H1 (cell line): ENCODE results near the gene ZHX3. TPM values are rescaled to one million over a fixed set of nuclear protein-coding genes. Genes with fewer than 3 reads are reported as not detected.

Experiments used
- CTCF ChIA-PET: fragments of 300-600 bp; sonication (Branson Sonifier 250); formaldehyde crosslinking; loops from one replicate; lab custom pipeline; 2021; ENCODE audit not compliant: partially characterized antibody; lab: Charles Lee
- POLR2A ChIA-PET: fragments of 300-600 bp; sonication (Branson Sonifier 250); formaldehyde crosslinking; loops from one replicate; lab custom pipeline; 2021; ENCODE audit warnings: inconsistent platforms; ENCODE audit not compliant: partially characterized antibody; lab: Charles Lee
- DNase-seq, 2 experiments: peaks; one replicate each; pipeline versions ENCODE4 v3.0.0 to v3.0.0-alpha.2; 2010 to 2022; ENCODE audit warnings: low spot score in 2 of 2, low read depth in 1 of 2, mixed read lengths in 1 of 2
- FAIRE-seq: peaks from 2 replicates; lab custom pipeline; 2011; peaks lifted over from hg19 to GRCh38; lab: Jason Lieb, UNC
- H2AFZ ChIP-seq: 2 replicates; pipeline ENCODE4 v1.8.1; 2012; ENCODE audit warnings: low read length, inconsistent platforms
- H2AK5ac ChIP-seq: 2 replicates; pipeline ENCODE4 v1.6.1; 2013; ENCODE audit warnings: low read depth, low read length
- H2BK120ac ChIP-seq: replicated peaks from 2 replicates; pipeline ENCODE3; 2013; ENCODE audit warnings: low read depth, low read length, inconsistent platforms
- H2BK12ac ChIP-seq: 2 replicates; pipeline ENCODE4 v1.6.1; 2013; ENCODE audit warnings: low read depth, low read length
- H2BK15ac ChIP-seq: 2 replicates; pipeline ENCODE4 v1.6.1; 2013; ENCODE audit warnings: low read length
- H2BK20ac ChIP-seq: 2 replicates; pipeline ENCODE4 v1.6.1; 2013; ENCODE audit warnings: low read length
- H2BK5ac ChIP-seq: 2 replicates; pipeline ENCODE4 v1.6.1; 2013; ENCODE audit warnings: low read depth, low read length
- H3K14ac ChIP-seq: 2 replicates; pipeline ENCODE4 v1.6.1; 2013; ENCODE audit warnings: inconsistent platforms; ENCODE audit not compliant: insufficient read length
- H3K18ac ChIP-seq: 2 replicates; pipeline ENCODE4 v1.6.1; 2013; ENCODE audit warnings: low read length; ENCODE audit errors: extremely low read depth
- H3K23ac ChIP-seq: 2 replicates; pipeline ENCODE4 v1.6.1; 2013; ENCODE audit warnings: inconsistent platforms; ENCODE audit not compliant: insufficient read length
- H3K23me2 ChIP-seq: 2 replicates; pipeline ENCODE4 v1.6.1; 2013; ENCODE audit warnings: low read depth, low read length
- H3K27ac ChIP-seq: 2 replicates; pipeline ENCODE4 v1.6.1; 2011; ENCODE audit warnings: low read depth, low read length, inconsistent platforms
- H3K27me3 ChIP-seq, 4 experiments: replicated peaks in 1 of 4; 1 replicate in 1 of 4; 2 replicates in 3 of 4; pipeline versions ENCODE4 v1.6.1 to v1.8.1; 2011 to 2013; ENCODE audit warnings: low read length in 3 of 4, mild to moderate bottlenecking in 3 of 4, inconsistent platforms in 2 of 4, mixed read lengths in 2 of 4, moderate library complexity in 1 of 4; ENCODE audit not compliant: control insufficient read depth in 3 of 4, insufficient read depth in 3 of 4; ENCODE audit errors: extremely low read depth in 1 of 4
- H3K36me3 ChIP-seq, 4 experiments: 2 replicates each; pipeline versions ENCODE4 v1.6.1 to v1.8.1; 2011 to 2013; ENCODE audit warnings: mild to moderate bottlenecking in 4 of 4, low read length in 3 of 4, moderate library complexity in 2 of 4, control low read depth in 1 of 4, inconsistent platforms in 1 of 4; ENCODE audit not compliant: insufficient read depth in 4 of 4, control insufficient read depth in 2 of 4
- H3K4ac ChIP-seq: replicated peaks from 2 replicates; pipeline ENCODE3; 2013; ENCODE audit warnings: low read length, low read depth, mixed read lengths, inconsistent platforms; ENCODE audit not compliant: insufficient read length
- H3K4me1 ChIP-seq, 4 experiments: replicated peaks in 1 of 4; 1 replicate in 1 of 4; 2 replicates in 3 of 4; pipeline versions ENCODE4 v1.6.1 to v1.8.1; 2011 to 2013; ENCODE audit warnings: low read length in 3 of 4, inconsistent platforms in 2 of 4, mixed read lengths in 1 of 4; ENCODE audit not compliant: insufficient read depth in 4 of 4, control insufficient read depth in 3 of 4
- H3K4me2 ChIP-seq, 2 experiments: 2 replicates each; pipeline versions ENCODE4 v1.6.1 to v1.8.1; 2011 to 2013; ENCODE audit warnings: low read depth in 2 of 2, low read length in 2 of 2, control low read depth in 1 of 2, inconsistent platforms in 1 of 2, mild to moderate bottlenecking in 1 of 2; ENCODE audit not compliant: insufficient read depth in 1 of 2
- H3K4me3 ChIP-seq, 4 experiments: fragments of 200-600, 300-600 bp in 1 of 4; sonication (generic), shearing (Covaris generic), sonication (Bioruptor Twin) in 1 of 4; 2 replicates each; pipeline versions ENCODE4 v1.5.1 to v1.8.1; 2011 to 2016; ENCODE audit warnings: low read length in 4 of 4, low read depth in 3 of 4, control low read depth in 2 of 4, inconsistent platforms in 2 of 4, mild to moderate bottlenecking in 2 of 4, mixed read lengths in 1 of 4, moderate library complexity in 1 of 4; ENCODE audit not compliant: insufficient read depth in 2 of 4; ENCODE audit errors: extremely low read depth in 1 of 4
- H3K56ac ChIP-seq: replicated peaks from 2 replicates; pipeline ENCODE3; 2013; ENCODE audit warnings: low read depth, mild to moderate bottlenecking, mixed read lengths, low read length, inconsistent platforms; ENCODE audit not compliant: insufficient read length
- H3K79me1 ChIP-seq: 2 replicates; pipeline ENCODE4 v1.6.1; 2013; ENCODE audit warnings: low read depth, low read length, control low read depth
- H3K79me2 ChIP-seq, 2 experiments: 2 replicates each; pipeline versions ENCODE4 v1.6.1 to v1.8.1; 2012 to 2013; ENCODE audit warnings: low read length in 2 of 2, mild to moderate bottlenecking in 2 of 2, inconsistent platforms in 1 of 2; ENCODE audit not compliant: insufficient read depth in 2 of 2, control insufficient read depth in 1 of 2
- H3K9ac ChIP-seq, 4 experiments: replicated peaks in 1 of 4; 1 replicate in 1 of 4; 2 replicates in 3 of 4; pipeline versions ENCODE4 v1.6.1 to v1.8.1; 2011 to 2013; ENCODE audit warnings: low read depth in 3 of 4, low read length in 3 of 4, control low read depth in 2 of 4, mild to moderate bottlenecking in 2 of 4, moderate library complexity in 2 of 4, inconsistent platforms in 1 of 4; ENCODE audit errors: extremely low read depth in 1 of 4
- H3K9me3 ChIP-seq, 2 experiments: 2 replicates each; pipeline versions ENCODE4 v1.6.1 to v1.8.1; 2012 to 2013; ENCODE audit warnings: mild to moderate bottlenecking in 2 of 2, moderate library complexity in 2 of 2, control low read depth in 1 of 2, inconsistent platforms in 1 of 2, low read depth in 1 of 2, low read length in 1 of 2, mixed read lengths in 1 of 2; ENCODE audit not compliant: insufficient read depth in 2 of 2
- H4K20me1 ChIP-seq, 2 experiments: replicated peaks in 1 of 2; 2 replicates each; pipeline versions ENCODE3 to v1.8.1; 2011 to 2013; ENCODE audit warnings: inconsistent platforms in 2 of 2, low read length in 2 of 2, mild to moderate bottlenecking in 1 of 2; ENCODE audit not compliant: insufficient read depth in 2 of 2, control insufficient read depth in 1 of 2
- H4K5ac ChIP-seq: 2 replicates; pipeline ENCODE4 v1.6.1; 2013; ENCODE audit warnings: low read length, low read depth, mixed read lengths, inconsistent platforms; ENCODE audit not compliant: insufficient read length
- H4K8ac ChIP-seq: 2 replicates; pipeline ENCODE4 v1.8.0; 2013; ENCODE audit warnings: mild to moderate bottlenecking, moderate library complexity, low read length, inconsistent platforms; ENCODE audit not compliant: insufficient read depth; ENCODE audit errors: extremely low read depth
- H4K91ac ChIP-seq: replicated peaks from 2 replicates; pipeline ENCODE3; 2013; ENCODE audit warnings: low read length, mixed read lengths, inconsistent platforms; ENCODE audit not compliant: insufficient read length
- KDM1A ChIP-seq: fragments of 200-600, 300-600 bp; sonication (generic); IDR thresholded peaks from 2 replicates; pipeline ENCODE4 v1.7.1; 2016; ENCODE audit warnings: mild to moderate bottlenecking, low read length, borderline replicate concordance
- MAX ChIP-seq: IDR thresholded peaks from 2 replicates; pipeline ENCODE4 v1.6.1; 2012; ENCODE audit warnings: inconsistent platforms
- WGBS, 2 experiments: shearing (Covaris generic) in 1 of 2; methylation state at CpG; one replicate each; pipeline versions ENCODE4 v1.1.6 to v1.1.7; 2013 to 2015; ENCODE audit warnings: low lambda C conversion rate in 2 of 2, mixed read lengths in 2 of 2, inconsistent platforms in 1 of 2, low coverage in 1 of 2, missing lambda C conversion rate in 1 of 2; ENCODE audit not compliant: insufficient replicate concordance in 2 of 2, insufficient coverage in 1 of 2, insufficient read length in 1 of 2; ENCODE audit errors: extremely low coverage in 1 of 2, missing lambda C conversion rate in 1 of 2; 5-methylcytosine and 5-hydroxymethylcytosine counted together
- polyA plus RNA-seq, 7 experiments: library from polyadenylated mRNA; depleted of rRNA in 3 of 7; stranded (reverse) in 5 of 7; unstranded in 2 of 7; fragments of >200 nt in 5 of 7; fragments of 200-250 nt in 2 of 7; gene quantifications; 1 replicate in 5 of 7; 2 replicates in 1 of 7; 4 replicates in 1 of 7; pipeline versions ENCODE4 v1.2.1 to v1.2.3, GENCODE V29; 2011 to 2013; ENCODE audit warnings: missing spikeins in 2 of 7, mixed read lengths in 2 of 7
- total RNA-seq: library from RNA; stranded (reverse); fragmentation: NEBNext Ultra II Directional; extraction: Animal tissue kit (Norgen Biotek cat#: 25700); gene quantifications from 2 replicates; pipeline ENCODE4 v1.2.1, GENCODE V29; 2021

Gene ZHX3
- total and polyA plus RNA-seq, 2 of the 8 experiments (the other 6 are each of a cell fraction or from before 2014, with no cell fraction given) = 1.00 to 7.8 TPM

- no peaks in the 10 kb centered on the region for H3K27me3 ChIP-seq
- no peak overlapping the region for H2AK5ac ChIP-seq
- no peaks in the 10 kb centered on the region for H3K79me2 ChIP-seq
- H3K23me2 ChIP-seq = no peaks in the 10 kb centered on the region; the same call in 1 of the 2 replicates
- no peak for DNase-seq
- H3K36me3 ChIP-seq = no peaks in the 10 kb centered on the region
- H4K91ac ChIP-seq = no peak overlapping the region
- H2BK15ac ChIP-seq = no peak overlapping the region
- no peaks in the 10 kb centered on the region for H3K79me1 ChIP-seq
- no peaks in the 10 kb centered on the region for H3K9me3 ChIP-seq
- peaks cover 0 to 1% of the 10 kb centered on the region in 2 experiments for H4K20me1 ChIP-seq
- no peak for FAIRE-seq
- no peak for TF ChIP-seq MAX
- TF ChIP-seq KDM1A = 0 out of 2 replicates have a peak, but pooled peaks have one; percentile 35
- TF ChIP-seq, all 59 proteins: peak for 1
- H3K9ac ChIP-seq = no peak overlapping the region
- H3K56ac ChIP-seq = no peak overlapping the region
- H2BK5ac ChIP-seq = no peak overlapping the region
- no peak overlapping the region for H2BK120ac ChIP-seq
- H2BK12ac ChIP-seq = no peak overlapping the region
- H4K5ac ChIP-seq = no peak overlapping the region
- no peak overlapping the region for H3K27ac ChIP-seq
- no peak overlapping the region for H3K4me3 ChIP-seq
- no peak overlapping the region for H3K14ac ChIP-seq
- no peak overlapping the region for H3K23ac ChIP-seq
- CTCF ChIA-PET = interaction anchor here (1.0 to 3.5 kb wide), 4 partner anchors 8 to 214 kb away, joined by 3 to 23 read pairs (median 4); partner anchors contain the start of gene LPIN3
- H3K4me1 ChIP-seq = no peaks in the 10 kb centered on the region; a peak in 1 of 7 replicates
- WGBS, 2 experiments = 92% methylated on average over 12 of the region's 13 CpGs; no CpG with 5 or more reads in 1 of the 2 experiments
- H3K4ac ChIP-seq = no peak overlapping the region
- POLR2A ChIA-PET = no interaction called here
- H2BK20ac ChIP-seq = no peak overlapping the region
- no peak overlapping the region for H3K18ac ChIP-seq
- no peak overlapping the region for H2AFZ ChIP-seq
- H4K8ac ChIP-seq = no peak overlapping the region
- H3K4me2 ChIP-seq = no peak overlapping the region
Observed at GRCh38 chr20:41348430-41349172, 31.1 kb upstream of the ZHX3 start.
